LoVo (cell line): ENCODE data around the gene SLC25A31.

ENCODE experiments used
- DNase-seq: peaks from one replicate; pipeline ENCODE4 v3.0.0-alpha.2; 2016; ENCODE audit warnings: low spot score

The SLC25A31 gene

DNA sequence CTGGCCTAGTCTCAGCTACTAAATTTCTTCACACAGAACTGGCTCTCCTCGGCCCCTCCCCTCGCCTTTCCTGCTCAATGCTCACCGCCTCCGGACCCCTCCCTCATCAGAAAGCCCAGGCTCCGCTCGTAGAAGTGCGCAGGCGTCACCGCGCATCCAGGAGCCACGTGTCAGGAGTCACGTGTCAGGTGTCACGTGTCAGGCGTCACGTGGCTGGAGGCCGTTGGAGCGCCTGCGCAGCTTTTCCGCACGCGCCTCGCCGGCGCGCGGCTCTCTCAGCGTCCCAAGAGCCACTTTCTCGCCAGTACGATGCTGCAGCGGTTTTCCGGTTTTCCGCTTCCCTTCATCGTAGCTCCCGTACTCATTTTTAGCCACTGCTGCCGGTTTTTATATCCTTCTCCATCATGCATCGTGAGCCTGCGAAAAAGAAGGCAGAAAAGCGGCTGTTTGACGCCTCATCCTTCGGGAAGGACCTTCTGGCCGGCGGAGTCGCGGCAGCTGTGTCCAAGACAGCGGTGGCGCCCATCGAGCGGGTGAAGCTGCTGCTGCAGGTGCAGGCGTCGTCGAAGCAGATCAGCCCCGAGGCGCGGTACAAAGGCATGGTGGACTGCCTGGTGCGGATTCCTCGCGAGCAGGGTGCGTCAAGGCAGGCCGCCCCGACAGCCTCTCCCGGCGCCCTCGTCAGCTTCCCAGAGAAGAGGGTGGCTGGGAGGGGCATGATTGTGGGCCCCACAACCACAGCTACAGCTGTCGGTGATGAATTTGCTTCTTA lies at the start of gene SLC25A31:
Gene SLC25A31, plus strand, starts transcription at position 259 of the 772 bp plus-strand sequence. Its CDS starts 146 bp downstream, at position 405.
- DNase-seq, result no peak

DNA sequence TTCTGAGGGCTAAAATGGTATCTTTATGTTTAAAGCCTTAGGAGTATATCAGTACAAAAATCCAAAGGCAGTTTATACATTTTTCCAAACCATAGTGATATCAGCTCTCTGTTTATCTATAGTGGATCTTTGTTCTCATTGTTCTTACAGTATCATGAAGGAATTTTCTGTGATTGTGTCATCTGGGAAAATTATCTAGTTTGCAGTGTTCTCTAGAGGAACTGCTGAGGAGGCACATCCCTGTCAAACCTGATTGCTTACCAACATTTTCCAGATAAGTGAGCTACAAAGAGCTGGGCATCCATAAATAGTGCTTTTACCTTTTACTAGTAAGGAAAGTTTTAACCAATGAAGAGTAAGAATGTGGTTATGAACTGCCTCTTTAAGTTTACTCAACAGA lies 44.9 kb upstream of the SLC25A31 start:
- no peak for DNase-seq

DNA sequence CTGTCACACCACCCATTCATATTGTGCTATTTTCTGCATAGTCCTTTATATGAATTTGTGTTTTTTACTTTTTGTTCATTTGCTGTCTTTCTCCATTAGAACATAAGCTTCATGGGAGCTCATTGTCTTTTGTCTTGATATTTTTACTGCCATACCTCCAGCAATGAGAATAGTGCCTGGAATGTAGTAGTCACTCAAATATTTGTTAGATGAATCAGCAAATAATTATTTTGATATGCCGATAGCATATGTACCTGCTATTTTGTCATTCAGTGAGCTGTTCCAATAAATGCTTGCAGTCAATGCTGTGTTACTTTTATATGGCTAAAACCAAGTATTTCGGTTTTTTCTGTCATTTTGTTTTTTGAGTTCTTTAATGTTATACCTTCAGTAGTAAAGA lies 43.5 kb upstream of the SLC25A31 start:
- DNase-seq, result peak; percentile 22

DNA sequence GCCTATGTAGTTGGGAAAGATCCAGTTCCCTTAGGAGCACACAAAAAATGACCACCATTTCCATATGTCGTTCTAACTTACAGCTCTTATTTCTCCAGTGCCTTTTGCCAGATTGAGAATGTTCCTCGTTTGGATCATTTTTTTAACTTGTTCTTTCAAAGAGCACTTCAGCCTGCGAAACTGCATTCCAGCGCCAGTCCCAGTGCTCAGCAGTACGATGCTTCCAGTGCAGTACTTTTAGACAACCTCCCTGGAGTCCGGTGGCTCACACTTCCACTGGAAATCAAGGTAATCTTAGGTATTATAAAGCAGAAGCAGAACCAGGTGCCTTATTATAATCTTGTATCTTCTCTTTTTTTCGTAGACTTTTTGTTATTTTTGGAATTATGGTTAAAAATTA lies 42.6 kb upstream of the SLC25A31 start:
- no peak for DNase-seq

DNA sequence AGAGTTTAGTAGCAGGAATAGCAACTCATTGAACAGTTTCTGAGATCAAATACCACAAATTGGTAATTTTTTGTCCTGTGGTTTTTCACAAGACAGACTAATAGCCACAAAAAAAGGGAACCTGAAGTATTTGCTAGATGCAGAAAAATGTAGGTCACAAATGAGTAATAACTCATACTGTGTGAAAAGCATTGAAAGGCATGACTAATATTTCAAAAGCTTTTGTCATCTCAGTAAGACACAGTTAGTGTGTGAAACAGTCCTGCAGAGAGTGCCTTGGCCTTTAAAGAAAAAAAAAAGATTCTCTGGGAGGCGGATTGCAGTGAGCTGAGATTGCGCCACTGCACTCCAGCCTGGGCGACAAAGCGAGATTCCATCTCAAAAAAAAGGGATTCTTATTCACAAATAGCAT lies 31.4 kb upstream of the SLC25A31 start:
- no peak for DNase-seq

DNA sequence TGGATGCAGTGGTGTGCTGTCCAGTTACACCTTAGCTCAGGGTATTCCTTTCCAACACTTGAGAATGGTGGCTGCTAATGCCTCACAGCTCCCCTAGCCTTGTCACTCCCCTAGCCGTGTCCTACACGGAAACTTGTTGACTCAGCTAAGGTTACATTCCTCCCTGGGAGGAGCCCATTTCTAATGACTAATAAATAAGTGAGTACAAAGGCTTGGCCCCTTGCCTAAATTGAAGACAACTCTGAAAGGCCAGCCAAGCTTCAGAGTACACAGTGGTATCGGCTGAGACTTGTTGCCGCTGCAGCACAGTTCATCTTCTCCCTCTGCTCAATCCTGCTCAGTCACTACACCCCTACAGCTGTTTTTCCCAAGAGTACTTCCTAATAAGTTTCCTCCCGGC lies 21.2 kb upstream of the SLC25A31 start:
- peak; percentile 43 for DNase-seq

DNA sequence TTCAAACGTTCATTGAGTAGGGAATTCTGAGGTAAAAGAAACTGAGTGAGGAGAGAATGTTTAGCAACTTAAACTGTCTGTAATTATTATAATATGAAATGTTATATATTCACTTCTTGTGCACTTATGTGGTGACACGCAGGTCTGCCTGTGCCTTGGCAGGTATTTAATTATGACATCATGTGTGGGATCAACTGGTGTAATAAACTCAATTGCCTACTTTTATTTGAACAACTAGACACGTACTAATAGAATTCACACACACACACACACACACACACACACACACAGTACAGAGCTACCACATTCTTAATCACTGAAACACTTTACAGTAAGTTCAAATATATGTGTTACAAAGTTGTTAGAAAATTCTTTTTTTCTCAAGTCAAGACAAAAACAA lies 20.7 kb upstream of the SLC25A31 start:
- DNase-seq, result no peak

DNA sequence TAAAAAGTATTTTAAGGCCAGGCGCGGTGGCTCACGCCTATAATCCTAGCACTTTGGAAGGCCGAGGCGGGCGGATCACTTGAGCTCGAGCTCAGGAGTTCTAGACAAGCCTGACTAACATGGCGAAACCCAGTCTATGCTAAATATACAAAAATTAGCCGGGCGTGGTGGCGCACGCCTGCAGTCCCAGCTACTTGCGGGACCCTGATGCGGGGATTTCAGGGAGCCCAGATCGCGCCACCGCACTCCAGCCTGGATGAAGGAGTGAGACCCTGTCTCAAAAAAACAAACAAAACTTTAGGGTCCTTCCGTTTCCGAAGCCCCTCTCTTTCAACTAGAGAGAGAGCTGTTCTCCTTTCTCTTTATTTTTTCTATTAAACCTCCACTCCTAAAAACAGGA lies 1.2 kb downstream of the SLC25A31 start:
- DNase-seq, result no peak

DNA sequence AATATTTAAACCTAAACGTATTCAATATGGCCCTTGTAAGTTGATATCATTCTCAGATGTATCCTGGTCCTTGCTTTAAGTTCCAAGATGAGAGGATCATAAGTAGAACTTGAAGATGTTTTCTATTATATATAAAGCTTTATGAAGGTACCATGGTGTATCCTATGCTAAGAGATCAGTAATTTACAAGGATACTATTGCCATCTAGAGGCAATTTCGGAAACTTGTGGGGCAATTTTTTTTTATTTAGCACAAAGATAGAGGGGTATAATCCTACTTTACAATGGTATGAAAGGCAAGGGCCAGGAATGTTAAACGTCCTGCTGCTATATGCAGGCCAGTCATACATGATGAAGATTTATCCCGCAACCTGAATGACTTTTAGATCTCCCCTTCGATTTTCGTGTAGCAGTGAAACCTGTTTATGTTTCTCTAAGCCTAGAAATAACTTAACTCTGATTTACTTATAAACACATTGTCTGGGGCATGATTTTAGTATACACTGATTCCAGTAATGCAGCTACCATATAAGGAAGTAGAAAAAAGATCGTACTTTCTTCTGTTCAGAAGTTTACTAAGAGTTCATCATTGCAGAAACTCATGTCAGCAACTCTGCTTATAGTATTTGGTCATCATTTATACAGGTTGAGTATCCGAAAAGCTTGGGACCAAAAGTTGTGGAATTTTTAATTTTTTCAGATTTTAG lies 2.6 kb downstream of the SLC25A31 start:
- peak; percentile 52 for DNase-seq

DNA sequence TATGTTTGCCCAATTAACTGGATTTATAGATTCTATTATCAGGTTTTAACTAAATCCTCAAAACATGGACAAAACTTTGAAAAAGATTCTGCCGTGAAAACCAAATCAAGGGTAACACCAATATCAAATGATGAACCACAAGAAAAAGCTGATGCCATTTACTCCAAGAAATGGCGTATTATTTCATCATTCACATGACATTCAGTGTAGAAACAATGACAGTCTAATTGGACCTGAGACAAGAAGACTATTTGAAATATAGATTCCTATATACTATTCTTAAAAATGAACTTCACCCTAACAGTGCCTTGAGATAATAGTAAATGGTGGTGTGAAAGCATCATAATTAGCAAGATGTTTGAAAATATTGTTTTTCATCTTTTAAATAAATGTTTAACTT lies 4.8 kb downstream of the SLC25A31 start:
- DNase-seq, result no peak

DNA sequence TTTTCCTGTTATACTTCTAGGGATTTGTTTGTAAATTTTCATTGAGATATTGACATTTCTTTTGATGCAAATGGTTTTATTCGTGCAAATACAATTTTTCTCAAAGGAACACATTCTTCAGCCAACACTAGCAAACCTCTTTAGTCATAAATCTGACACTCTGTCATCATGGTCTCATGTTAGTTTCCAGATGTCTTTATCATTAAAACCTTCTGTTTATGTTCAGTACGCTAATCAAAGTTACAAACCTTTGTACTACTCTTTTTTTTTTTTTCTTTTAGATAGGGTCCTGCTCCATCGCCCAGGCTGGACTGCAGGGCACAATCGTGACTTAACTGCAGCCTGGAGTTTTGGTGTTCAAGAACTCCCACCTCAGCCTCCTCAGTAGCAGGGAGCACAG lies 7.1 kb downstream of the SLC25A31 start:
- DNase-seq, result no peak

DNA sequence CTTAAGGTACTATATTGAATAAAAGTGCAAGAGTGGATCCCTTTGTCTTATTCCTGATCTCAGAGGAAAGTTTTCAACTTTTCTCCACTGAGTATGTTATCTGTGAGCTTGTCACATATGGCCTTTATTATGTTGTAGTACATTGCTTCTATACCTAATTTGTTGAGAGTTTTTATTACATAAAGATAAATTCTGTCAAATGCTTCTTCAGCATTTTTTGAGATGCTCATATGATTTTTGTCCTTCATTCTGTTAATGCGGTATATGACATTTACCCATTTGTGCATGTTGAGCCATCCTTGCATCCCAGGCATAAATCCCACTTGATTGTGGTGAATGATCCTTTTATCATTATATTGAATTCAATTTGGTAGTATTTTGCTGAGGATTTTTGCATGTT lies 11.0 kb downstream of the SLC25A31 start:
- DNase-seq, result no peak

DNA sequence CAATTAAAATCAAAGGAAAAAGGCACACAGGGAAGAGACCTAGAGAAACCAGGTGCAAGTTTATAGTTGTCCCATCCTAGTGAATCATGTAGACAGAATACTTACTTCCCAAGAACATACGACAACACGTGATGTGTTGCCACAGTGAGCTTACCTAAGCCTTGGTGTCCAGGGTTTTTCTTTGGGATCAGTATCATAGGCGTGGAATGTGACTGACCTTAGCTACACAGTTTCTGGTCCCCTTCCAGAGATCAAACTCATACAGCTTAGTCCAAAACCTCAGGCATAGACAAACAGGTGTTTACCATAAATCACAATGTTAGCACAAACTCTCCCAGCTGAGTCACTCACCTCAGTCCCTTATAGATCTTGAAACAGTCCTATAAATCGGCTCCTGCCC lies 17.7 kb downstream of the SLC25A31 start:
- no peak for DNase-seq

DNA sequence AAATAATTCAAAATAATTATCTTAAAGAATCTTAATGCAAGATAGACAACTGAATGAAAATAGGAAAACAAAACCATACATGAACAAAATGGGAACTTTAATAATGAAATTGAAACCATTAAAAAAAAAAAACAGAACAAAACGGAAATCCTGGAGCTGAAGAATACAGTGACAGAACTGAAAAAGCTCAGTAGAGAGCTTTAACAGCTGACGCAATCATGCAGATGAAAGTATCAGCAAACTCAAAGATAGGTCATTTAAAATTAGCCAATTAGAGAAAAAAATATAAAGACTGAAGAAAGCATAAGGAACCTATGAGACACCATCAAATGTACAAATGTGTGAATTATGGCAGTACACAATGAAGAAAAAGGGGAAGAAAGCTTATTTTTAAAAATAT lies 18.8 kb downstream of the SLC25A31 start:
- DNase-seq, result no peak

DNA sequence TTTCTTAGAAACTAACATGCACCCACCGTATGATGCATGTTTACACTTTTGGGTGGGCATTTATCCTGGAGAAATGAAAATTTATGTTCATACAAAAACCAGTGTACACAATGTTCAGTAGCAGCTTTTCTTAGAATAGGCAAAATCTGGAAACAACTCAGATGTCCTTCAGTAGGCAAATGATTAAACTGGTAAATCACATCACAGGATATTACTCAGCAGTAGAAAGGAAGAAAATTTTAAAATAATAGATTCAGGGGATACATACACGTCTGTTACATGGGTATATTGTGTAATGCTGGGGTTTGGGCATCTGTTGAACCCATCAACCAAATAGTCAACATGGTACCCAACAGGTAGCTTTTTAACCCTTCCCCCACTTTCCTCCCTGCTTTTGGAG lies 26.7 kb downstream of the SLC25A31 start:
- no peak for DNase-seq

DNA sequence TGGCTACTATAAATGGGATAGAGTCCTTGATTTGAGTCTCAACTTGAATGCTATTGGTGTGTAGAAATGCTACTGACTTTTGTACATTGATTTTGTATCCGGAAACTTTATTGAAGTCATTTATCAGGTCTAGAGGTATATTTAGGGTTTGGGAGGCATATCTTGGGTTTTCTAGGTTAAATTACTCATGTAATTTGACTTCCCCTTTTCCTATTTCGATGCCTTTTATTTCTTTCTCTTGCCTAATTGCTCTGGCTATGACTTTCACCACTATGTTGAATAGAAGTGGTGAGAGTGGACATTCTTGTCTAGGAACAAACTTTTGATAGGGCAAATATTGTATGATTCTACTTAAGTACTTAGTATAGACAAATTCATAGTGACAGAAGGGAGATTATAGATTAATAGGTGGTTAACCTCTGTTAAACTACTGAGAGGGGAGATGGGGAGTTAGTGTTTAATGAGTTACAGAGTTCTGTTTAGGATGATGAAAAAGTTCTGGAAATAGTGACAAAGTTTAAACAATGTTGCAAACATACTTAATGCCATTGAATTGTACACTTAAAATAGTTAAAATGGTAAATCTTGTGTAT lies 29.1 kb downstream of the SLC25A31 start:
- no peak for DNase-seq

DNA sequence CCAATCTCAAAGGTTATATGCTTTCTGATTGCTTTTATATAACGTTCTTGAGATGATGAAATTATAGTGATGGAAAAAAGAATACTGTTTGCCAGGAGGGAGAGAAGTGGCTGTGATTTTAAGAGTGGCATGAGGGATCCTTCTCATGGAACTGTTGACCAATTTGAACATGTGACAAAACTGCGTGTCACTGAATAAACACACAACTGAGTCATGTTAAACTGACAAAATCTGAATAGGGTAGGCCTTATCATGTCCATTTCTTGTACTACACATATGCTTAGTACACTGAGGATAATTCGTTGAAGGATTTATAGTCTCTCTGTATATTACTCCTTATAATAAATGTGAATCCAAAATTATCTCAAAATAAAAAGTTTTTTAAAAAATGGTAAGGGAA lies 29.7 kb downstream of the SLC25A31 start:
- no peak for DNase-seq

DNA sequence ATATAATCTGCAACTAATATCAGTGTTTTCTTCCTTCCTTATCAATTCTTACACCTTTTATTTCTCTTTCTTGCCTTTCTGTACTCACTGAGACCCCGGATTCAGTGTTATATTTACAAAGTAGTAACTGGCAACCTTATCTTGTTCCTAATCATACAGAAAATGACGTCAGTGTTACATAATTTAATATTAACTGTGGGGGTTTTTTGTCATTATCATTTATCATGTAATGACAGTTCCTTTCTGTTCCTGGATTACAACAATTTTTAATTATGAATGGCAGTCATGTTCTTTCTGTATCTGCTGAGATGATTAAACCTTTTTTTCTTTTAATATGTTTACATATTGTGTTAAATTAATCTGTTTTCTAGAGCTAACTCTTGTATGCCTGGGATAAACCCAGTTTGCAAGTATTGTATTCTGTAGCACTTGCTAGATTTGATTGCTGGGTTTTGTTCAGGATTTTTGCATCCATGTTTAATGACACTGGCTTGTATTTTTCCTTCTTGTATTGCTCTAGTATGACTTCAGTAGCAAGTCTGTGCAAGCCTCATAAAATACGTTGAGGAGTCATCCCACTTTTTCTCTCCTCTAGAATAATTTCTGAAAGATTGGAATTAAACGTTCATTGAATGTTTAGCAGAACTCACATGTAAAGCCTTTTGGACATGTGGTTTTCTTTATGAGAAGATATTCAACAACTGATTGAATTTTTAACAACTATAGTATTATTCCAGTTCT lies 41.5 kb downstream of the SLC25A31 start:
- no peak for DNase-seq

DNA sequence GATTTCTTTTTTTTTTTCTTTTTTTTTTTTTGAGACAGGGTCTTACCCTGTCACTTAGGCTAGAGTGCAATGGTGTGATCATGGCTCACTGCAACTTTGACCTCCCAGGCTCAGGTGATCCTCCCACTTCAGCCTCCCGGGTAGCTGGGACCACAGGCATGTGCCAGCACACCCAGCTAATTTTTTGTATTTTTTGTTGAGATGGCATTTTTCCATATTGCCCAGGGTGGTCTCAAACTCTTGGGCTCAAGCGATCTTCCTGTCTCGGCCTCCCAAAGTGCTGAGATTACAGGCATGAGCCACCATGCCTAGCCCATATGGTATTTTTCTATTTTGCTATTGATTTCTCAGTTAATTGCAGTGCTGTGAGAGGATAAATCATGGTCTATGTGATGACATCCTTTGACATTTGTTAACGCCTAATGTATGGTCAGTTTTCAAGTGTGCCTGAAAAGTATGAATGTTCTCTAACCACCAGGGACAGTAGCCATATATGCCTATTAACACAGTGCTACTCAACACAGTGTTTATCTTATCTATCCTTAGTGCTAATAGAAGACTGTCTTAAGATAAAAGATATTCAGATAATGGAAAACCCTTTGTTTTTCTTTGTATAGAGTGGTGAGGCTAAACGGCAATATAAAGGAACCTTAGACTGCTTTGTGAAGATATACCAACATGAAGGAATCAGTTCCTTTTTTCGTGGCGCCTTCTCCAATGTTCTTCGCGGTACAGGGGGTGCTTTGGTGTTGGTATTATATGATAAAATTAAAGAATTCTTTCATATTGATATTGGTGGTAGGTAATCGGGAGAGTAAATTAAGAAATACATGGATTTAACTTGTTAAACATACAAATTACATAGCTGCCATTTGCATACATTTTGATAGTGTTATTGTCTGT lies 42.8 kb downstream of the SLC25A31 start:
- DNase-seq, result no peak

DNA sequence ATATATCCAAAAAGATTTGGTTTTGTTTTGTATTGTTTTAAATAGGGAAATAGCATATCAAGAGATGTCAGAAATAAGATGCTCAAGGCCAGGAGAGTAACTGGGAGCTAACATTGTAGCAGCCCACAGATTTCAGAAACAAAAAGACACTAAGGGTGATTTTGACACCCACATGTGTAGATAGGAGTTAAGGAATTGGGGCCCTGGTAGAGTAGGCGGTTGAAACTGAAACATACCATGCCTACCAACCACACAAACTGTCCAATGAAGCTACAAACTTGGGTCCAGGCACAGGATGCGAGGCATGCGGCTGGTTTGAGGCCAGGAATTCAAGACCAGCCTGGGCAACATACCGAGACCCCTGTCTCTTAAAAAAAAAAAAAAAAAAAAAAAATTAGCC lies 45.6 kb downstream of the SLC25A31 start:
- DNase-seq, result no peak

DNA sequence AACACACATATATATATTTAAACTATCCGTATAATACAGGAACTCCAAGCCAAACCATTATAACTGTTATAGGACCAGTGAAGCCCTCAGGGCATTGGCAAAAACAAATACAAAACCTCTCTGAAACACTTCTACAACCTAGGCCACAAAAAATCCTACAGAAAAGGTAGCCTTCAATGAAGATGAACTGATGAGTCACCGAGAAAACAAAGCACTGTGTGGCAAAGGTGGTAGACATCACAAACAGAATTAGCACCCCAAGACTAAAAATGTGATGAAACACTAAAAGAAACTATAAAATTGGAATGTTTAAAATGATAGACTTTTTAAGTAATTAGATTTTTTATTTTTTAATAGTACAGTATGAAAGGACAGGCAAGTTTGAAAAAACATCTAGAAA lies 46.4 kb downstream of the SLC25A31 start:
- DNase-seq, result no peak

DNA sequence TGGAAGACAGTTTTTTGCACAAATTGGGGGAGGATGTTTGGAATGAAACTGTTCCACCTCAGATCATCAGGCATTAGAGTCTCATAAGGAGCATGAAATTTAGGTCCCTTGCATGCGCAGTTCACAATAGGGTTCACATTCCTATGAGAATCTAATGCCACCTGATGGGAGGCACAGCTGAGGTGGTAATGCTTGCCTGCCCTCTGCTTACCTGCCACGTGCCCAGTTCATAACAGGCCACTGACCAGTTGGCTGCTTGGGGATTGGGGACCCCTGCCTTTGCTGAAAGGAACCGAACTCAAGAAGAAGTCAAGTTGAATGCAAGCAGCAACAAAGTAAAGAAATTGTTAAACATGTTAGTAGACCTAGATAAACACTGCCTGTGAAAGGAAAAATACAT lies 47.3 kb downstream of the SLC25A31 start:
- no peak for DNase-seq
